HepG2 (cell line): Measurements from ENCODE around the gene FBXW5. TPM values are rescaled to one million over a fixed set of nuclear protein-coding genes. Genes with fewer than 3 reads are reported as not detected.

Source experiments
- ATAC-seq: fragments of 200-7000 bp; cut with Tn5 transposase; 3 replicates; pipeline ENCODE4 v1.9.1; 2020; ENCODE audit warnings: mild to moderate bottlenecking, moderate library complexity
- BruUV-seq: library from RNA; stranded (reverse); fragments of 400-500 nt; replicated peaks from 2 replicates; lab custom pipeline; 2021; lab: Mats Ljungman, UMichigan
- CTCF ChIA-PET: fragments of 300-600 bp; formaldehyde crosslinking; extraction: SDS; loops from one replicate; lab custom pipeline; 2021; ENCODE audit warnings: low total read pairs, inconsistent platforms, low intra/inter-chr PET ratio; lab: Yijun Ruan, JAX
- POLR2A ChIA-PET: fragments of 350-600 bp; sonication (Branson Sonifier 250); formaldehyde crosslinking; loops from one replicate; lab custom pipeline; 2020; ENCODE audit warnings: antibody characterized with exemption, inconsistent platforms; lab: Yijun Ruan, JAX
- DNase-seq: peaks from one replicate; pipeline ENCODE4 v3.0.0-alpha.2; 2015; ENCODE audit warnings: low spot score
- FAIRE-seq: peaks from 3 replicates; lab custom pipeline; 2011; peaks lifted over from hg19 to GRCh38; lab: Jason Lieb, UNC
- H2AFZ ChIP-seq: one replicate; pipeline ENCODE4 v1.6.1; 2011; ENCODE audit warnings: low read length, inconsistent platforms
- H3K27ac ChIP-seq: fragments of 300-600 bp; 3 replicates; pipeline ENCODE4 v1.8.0; 2011; ENCODE audit warnings: mixed run types, mild to moderate bottlenecking, mixed read lengths, low read length, inconsistent platforms; ENCODE audit not compliant: insufficient read depth; ENCODE audit errors: extremely low read length
- H3K27me3 ChIP-seq, 2 experiments: fragments of 200-600 bp in 1 of 2; 2 replicates in 1 of 2; 3 replicates in 1 of 2; pipeline versions ENCODE4 v1.6.0 to v1.8.0; 2011; ENCODE audit warnings: low read length in 2 of 2, mild to moderate bottlenecking in 2 of 2, moderate library complexity in 2 of 2, inconsistent platforms in 1 of 2; ENCODE audit not compliant: insufficient read depth in 2 of 2, control insufficient read depth in 1 of 2
- H3K36me3 ChIP-seq, 2 experiments: fragments of 200-600 bp in 1 of 2; replicated peaks in 1 of 2; 2 replicates in 1 of 2; 3 replicates in 1 of 2; pipeline versions ENCODE4 v1.5.1 to v1.8.0; 2011; ENCODE audit warnings: low read length in 2 of 2, inconsistent platforms in 1 of 2; ENCODE audit not compliant: insufficient read depth in 2 of 2, control insufficient read depth in 1 of 2
- H3K4me1 ChIP-seq: 2 replicates; pipeline ENCODE4 v1.5.1; 2012; ENCODE audit warnings: low read length, inconsistent platforms; ENCODE audit not compliant: insufficient read depth
- H3K4me2 ChIP-seq: 2 replicates; pipeline ENCODE4 v1.6.0; 2011; ENCODE audit warnings: low read depth, low read length, inconsistent platforms
- H3K4me3 ChIP-seq, 3 experiments: fragments of 200-600 bp in 1 of 3; sonication (generic), shearing (Covaris generic) in 1 of 3; replicated peaks in 1 of 3; 2 replicates each; pipeline ENCODE4 v1.5.1; 2011 to 2016; ENCODE audit warnings: low read length in 3 of 3, inconsistent platforms in 2 of 3, low read depth in 2 of 3, mild to moderate bottlenecking in 2 of 3, control low read depth in 1 of 3, mixed read lengths in 1 of 3; ENCODE audit not compliant: insufficient read depth in 1 of 3
- H3K79me2 ChIP-seq: one replicate; pipeline ENCODE4 v1.6.1; 2011; ENCODE audit warnings: low read length, inconsistent platforms; ENCODE audit not compliant: insufficient read depth
- H3K9ac ChIP-seq: 2 replicates; pipeline ENCODE4 v1.6.0; 2011; ENCODE audit warnings: mild to moderate bottlenecking, low read depth, low read length, inconsistent platforms; ENCODE audit not compliant: insufficient read depth
- H3K9me3 ChIP-seq: 2 replicates; pipeline ENCODE4 v1.5.1; 2012; ENCODE audit warnings: mild to moderate bottlenecking, low read length
- H4K20me1 ChIP-seq: 2 replicates; pipeline ENCODE4 v1.6.0; 2011; ENCODE audit warnings: inconsistent platforms, mild to moderate bottlenecking, low read length, moderate library complexity; ENCODE audit not compliant: insufficient read depth
- MATR3 ChIP-seq: sonication (generic); formaldehyde crosslinking; IDR thresholded peaks from 2 replicates; pipeline ENCODE4 v1.4.0; 2020; ENCODE audit warnings: missing genetic modification reagents
- PAX8 ChIP-seq: sonication (generic); formaldehyde crosslinking; IDR thresholded peaks from 2 replicates; pipeline ENCODE4 v1.8.0; 2022; ENCODE audit warnings: mild to moderate bottlenecking, missing genetic modification reagents, borderline replicate concordance
- TCF12 ChIP-seq, 2 experiments: fragments of 450-650 bp in 1 of 2; sonication (generic) in 1 of 2; formaldehyde crosslinking in 1 of 2; IDR thresholded peaks; 2 replicates each; pipeline versions ENCODE4 v1.6.1 to v1.8.0; 2017 to 2022; ENCODE audit warnings: antibody characterized with exemption in 1 of 2, mild to moderate bottlenecking in 1 of 2, missing genetic modification reagents in 1 of 2, moderate library complexity in 1 of 2
- ZBTB40 ChIP-seq, 2 experiments: fragments of 450-650 bp in 1 of 2; sonication (generic) in 1 of 2; formaldehyde crosslinking in 1 of 2; IDR thresholded peaks; 2 replicates each; pipeline versions ENCODE4 v1.6.1 to v1.8.0; 2016 to 2022; ENCODE audit warnings: antibody characterized with exemption in 1 of 2, mild to moderate bottlenecking in 1 of 2, missing genetic modification reagents in 1 of 2
- ZBTB42 ChIP-seq: sonication (generic); formaldehyde crosslinking; IDR thresholded peaks from 2 replicates; pipeline ENCODE4 v1.5.0; 2020; ENCODE audit warnings: mild to moderate bottlenecking, missing genetic modification reagents
- ZBTB46 ChIP-seq: sonication (generic); formaldehyde crosslinking; IDR thresholded peaks from 2 replicates; pipeline ENCODE4 v1.4.0; 2020; ENCODE audit warnings: mild to moderate bottlenecking, missing genetic modification reagents, borderline replicate concordance
- ZFP36L2 ChIP-seq: sonication (generic); formaldehyde crosslinking; IDR thresholded peaks from 2 replicates; pipeline ENCODE4 v1.4.0; 2020; ENCODE audit warnings: missing genetic modification reagents
- ZFP62 ChIP-seq: sonication (generic); formaldehyde crosslinking; IDR thresholded peaks from 2 replicates; pipeline ENCODE4 v1.4.0; 2020; ENCODE audit warnings: missing genetic modification reagents
- ZFP91 ChIP-seq: sonication (generic); formaldehyde crosslinking; IDR thresholded peaks from 2 replicates; pipeline ENCODE4 v1.9.0; 2022; ENCODE audit warnings: missing genetic modification reagents, mild to moderate bottlenecking, borderline replicate concordance
- ZNF580 ChIP-seq: IDR thresholded peaks from 2 replicates; pipeline ENCODE4 v1.6.1; 2016; ENCODE audit warnings: low read depth, borderline replicate concordance
- ZNF713 ChIP-seq: sonication (generic); formaldehyde crosslinking; IDR thresholded peaks from 2 replicates; pipeline ENCODE4 v1.4.0; 2020; ENCODE audit warnings: mild to moderate bottlenecking, missing genetic modification reagents
- WGBS: methylation state at CpG from one replicate; pipeline ENCODE4 v1.1.6; 2017; ENCODE audit warnings: low lambda C conversion rate; 5-methylcytosine and 5-hydroxymethylcytosine counted together
- in situ Hi-C: cut with HindIII; loops from 2 replicates; pipeline ENCODE4 v1.10.0; 2017; ENCODE audit warnings: low pct_unique_long_range_greater_than_20kb; ENCODE audit not compliant: extremely low pct_ligation_motif_present
- intact Hi-C: fragments of 100-400 bp; cut with micrococcal nuclease; formaldehyde crosslinking; loops from one replicate; pipeline ENCODE4 v1.10.0; 2022; ENCODE audit not compliant: unreplicated experiment
- polyA plus RNA-seq, 8 experiments: library from polyadenylated mRNA; depleted of rRNA in 3 of 8; stranded (reverse) in 7 of 8; unstranded in 1 of 8; fragments of >200 nt; fragmentation: Illumina TruSeq in 4 of 8; extraction: Trizol in 4 of 8; gene quantifications; 2 replicates each; pipeline versions ENCODE4 v1.2.1 to v1.2.3, GENCODE V29; 2011 to 2016; ENCODE audit warnings: low read depth in 4 of 8, missing spikeins in 1 of 8, mixed read lengths in 1 of 8; ENCODE audit not compliant: insufficient read depth in 1 of 8
- total RNA-seq, 5 experiments: library from RNA; depleted of rRNA; stranded (reverse); fragments of >200 nt; fragmentation: Illumina TruSeq; extraction: Trizol; gene quantifications; 2 replicates each; pipeline ENCODE4 v1.2.3, GENCODE V29; 2016; ENCODE audit warnings: low read depth in 1 of 5

Gene FBXW5
- total and polyA plus RNA-seq, 2 of the 13 experiments (the other 11 are each of a cell fraction or from before 2014, with no cell fraction given): 52.0 to 60.4 TPM

GRCh38 chr9:136962163-136962562, 17.6 kb upstream of the FBXW5 start:
- FAIRE-seq (no peak), DNase-seq (no peak), ATAC-seq (no peak)
- Histone ChIP-seq H3K9ac (no peak overlapping the region), H3K4me2 (no peak overlapping the region), H3K79me2 (no peaks in the 10 kb centered on the region), H3K9me3 (no peaks in the 10 kb centered on the region), H3K27me3 (peaks cover 15 to 52% of the 10 kb centered on the region in 2 experiments), H3K4me1 (peaks cover 15% of the 10 kb centered on the region), H4K20me1 (no peaks in the 10 kb centered on the region), H3K27ac (no peak overlapping the region), H3K4me3 (no peak overlapping the region), H3K36me3 (no peaks in the 10 kb centered on the region), H2AFZ (no peak overlapping the region)
- CTCF ChIA-PET: no interaction called here
- intact Hi-C loops: no loop called here
- in situ Hi-C loops: no loop called here
- TF ChIP-seq ZBTB42 (CRISPR knock-in tag) (no peak), ZNF713 (CRISPR knock-in tag) (no peak), MATR3 (no peak), ZBTB46 (CRISPR knock-in tag) (no peak), ZBTB40 (IDR thresholded peaks at IDR 0.05) (no peak), ZBTB40 (CRISPR knock-in tag; IDR thresholded peaks at IDR 0.05) (no peak), PAX8 (CRISPR knock-in tag) (no peak), ZFP91 (CRISPR knock-in tag) (no peak), ZFP62 (CRISPR knock-in tag) (no peak), TCF12 (IDR thresholded peaks at IDR 0.05) (no peak), TCF12 (CRISPR knock-in tag; IDR thresholded peaks at IDR 0.05) (no peak), ZNF580 (CRISPR knock-in tag) (no peak), ZFP36L2 (CRISPR knock-in tag) (no peak)
- POLR2A ChIA-PET: interaction anchor here (1.1 to 1.3 kb wide), 2 partner anchors 11 to 14 kb away, joined by 3 to 7 read pairs; no protein-coding TSS in a partner anchor
- no TSS peak for BruUV-seq
- WGBS: 60% methylated on average over 9 of the region's 9 CpGs
